Stimulated activated CD8-positive, alpha-beta memory T cell treated with anti-CD3 and anti-CD28 coated beads, Interleukin-15, amount 100 ng/mL, for 48 hours (primary cell): ENCODE results near the gene NDRG4.
"Not testable (repeated sequence)": the region's sequence is repeated elsewhere in the genome, so short reads cannot be mapped to it uniquely, and the experiment has no call there.

ENCODE experiments used
- DNase-seq, 2 donors: peaks; one replicate each; pipeline ENCODE4 v3.0.0-alpha.2; 2020; ENCODE audit warnings: low read depth in 2 of 2

Gene NDRG4

DNA sequence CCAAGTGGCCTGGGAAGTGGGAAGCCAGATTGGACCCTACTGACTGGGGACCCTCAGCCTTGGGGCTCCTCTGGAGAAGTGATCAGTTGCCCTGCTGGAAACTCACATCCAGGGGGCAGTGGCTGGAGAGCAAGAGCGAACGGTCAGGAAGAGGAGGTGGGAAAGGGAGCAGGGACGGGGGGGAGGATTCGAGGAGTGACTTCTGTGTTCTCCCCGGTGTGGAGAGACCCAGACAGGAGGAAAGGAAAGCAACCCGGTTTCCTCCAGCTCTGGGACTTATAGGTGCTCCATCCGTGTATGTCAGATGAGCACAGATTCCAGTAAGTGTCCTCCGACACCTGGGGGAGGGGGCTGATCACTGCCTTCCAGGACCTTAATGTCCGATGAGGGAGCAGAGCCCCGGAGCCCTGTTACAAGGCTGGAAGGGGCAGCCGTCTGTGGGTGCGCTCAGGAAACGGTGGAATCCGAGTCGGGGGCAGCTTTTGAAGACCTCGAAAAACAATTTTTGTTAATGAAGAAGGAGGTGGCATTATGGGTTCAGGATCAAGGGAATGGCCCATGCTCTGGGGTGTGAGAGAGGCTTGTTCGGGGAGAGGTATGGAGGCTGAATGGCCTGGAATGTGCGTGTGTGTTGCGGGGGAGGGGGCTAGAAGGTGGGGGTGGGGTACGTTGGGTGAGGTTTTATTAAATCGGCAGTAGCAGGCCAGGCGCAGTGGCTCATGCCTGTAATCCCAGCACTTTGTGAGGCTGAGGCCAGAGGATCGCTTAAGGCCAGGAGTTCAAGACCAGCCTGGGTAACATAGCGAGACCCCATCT is 34.8 kb upstream of the NDRG4 start:
- DNase-seq, result no peak

DNA sequence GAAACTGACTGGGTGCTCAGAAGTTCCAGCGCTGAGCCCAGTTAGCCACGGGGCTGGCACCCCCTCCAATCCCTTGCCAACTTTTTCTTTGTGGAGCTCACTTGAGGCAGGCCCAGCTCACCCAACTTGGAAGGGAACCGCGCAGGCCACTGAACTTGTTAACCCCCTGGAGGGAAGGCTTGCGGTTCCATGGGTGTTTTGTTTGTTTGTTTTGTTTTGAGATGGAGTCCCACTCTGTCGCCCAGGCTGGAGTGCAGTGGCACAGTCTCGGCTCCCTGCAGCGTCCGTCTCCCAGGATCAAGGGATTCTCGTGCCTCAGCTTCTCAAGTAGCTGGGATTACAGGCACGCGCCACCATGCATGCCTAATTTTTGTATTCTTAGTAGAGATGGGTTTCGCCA is 34.1 kb upstream of the NDRG4 start:
- DNase-seq, result no peak

DNA sequence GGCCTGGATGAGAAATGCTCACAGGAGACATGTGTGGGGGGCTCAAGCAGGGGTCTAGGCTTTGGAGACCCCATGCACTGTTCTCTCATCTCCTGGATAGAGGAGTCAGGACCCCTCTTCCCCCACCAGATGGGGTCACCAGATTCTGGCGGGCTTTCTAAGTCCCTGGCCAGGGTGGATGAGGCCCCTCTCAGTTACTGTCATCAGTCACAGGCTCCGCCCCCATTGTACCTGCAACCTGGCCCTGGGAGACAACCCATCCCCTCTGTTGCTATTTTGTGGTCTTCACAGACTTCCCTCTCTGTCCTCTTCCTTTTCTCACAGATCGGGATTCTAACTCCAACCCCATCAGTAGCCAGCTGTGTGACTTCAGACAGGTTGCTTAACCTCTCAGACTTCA is 33.5 kb upstream of the NDRG4 start:
- no peak for DNase-seq

DNA sequence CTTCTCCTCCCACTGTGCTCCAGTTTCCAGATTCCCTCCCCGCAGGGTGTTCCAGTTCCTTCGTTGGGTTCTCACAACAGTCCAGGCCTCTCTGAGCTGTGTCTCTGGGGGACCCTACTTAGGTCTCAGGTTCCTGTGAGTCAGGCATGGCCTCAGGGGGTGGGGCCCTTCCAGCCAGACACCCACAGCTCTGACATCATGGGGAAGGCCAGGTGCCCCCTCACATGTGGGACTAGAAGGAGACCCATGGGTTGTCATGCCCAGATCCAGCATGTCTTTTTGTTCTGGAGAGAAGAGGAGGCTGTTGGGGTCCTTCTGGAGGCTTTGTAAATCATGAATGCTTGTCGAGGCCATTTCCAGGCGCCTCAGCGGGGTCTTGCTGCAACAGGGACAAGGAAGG is 32.0 kb upstream of the NDRG4 start:
- DNase-seq, result no peak

DNA sequence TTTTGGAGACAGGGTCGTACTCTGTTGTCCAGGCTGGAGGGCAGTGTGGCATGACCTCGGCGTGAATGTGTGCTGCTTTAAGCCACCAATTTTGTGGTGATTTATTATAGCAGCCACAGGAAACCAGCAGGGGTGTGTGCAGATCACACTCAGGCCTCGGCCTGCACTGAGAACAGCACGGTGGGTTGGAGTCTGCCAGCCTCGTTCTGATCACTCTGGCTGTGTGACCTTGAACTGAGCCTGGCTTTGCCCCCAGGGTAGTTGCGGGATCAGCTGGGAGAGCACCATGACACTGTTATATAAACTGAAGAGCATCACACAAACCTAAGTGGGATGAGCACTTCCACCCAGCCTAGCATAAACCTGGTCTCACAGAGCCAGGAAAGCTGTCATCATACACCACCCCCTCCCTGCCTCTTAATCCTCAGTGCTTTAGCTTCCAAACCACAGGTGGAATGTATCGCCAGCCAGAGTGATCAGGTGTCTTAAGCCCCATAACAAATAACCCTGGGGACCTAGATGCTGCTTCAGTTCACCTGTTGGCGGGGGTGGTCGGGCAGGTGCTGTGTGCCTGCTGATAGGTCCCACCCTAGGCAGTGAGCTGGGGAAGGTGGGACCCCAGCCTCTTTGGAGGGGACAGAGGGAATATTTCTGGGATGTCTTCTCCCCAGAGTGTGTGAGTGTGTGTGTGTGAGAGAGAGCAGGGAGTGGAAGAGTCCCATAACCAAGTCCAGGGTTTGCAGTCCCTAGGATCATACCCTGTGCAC is 28.6 kb upstream of the NDRG4 start:
- DNase-seq, result no peak

DNA sequence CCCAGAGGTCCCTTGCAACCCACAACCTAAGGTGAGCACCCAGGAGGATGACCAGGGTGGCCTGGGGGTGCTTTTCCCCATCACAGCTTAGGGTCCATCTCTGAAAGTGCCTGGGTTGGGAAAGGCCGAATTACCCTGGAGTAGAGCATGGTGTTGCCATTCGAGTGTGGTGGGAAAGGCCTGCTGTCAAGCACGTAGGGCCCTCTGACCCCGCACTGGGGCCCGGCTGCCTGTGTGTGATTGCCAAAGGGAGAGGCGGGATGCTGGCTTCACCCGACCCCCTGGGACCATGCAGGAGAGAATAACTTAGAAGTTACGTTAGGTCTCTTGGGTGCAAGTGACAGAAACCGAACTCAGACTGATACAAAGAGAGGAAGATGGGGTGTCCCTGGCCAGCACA is 27.7 kb upstream of the NDRG4 start:
- no peak for DNase-seq

DNA sequence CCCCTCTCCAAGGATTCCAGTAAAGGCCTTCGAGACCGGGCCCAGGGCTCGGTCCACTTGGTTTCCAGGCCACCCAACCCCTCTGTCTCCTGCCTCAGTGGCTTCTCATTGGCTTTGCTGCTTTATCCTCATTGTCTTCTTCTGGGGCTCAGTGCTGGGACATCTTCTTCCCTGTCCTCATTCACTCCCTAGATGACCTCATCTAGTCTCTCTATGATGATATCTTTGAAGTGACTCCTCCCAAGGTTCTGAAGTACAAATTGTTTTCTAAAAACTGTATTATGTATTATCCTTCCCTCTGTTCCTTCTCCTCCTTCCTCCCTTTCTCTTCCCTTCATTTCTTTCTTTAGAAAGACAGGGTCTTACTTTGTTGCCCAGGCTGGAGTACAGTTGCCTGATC is 27.1 kb upstream of the NDRG4 start:
- no peak for DNase-seq

DNA sequence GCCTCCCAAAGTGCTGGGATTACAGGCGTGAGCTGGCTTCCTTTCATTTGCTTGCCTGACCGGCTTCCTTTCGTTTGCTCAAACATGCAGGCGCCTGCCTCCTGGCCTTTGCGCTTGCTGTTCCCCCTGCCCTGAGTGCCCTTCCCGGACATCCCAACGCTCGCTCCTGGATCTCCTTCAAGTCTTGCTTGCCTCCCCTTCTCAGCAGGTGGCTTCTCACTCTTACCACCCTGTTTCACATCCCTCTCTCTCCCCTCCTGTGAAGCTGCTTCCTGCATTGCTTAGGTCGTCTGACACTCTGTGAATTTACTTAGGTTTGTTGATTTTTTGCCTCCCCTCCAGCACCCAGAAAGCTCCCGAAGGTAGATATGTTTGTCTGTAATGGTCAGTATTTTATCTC is 25.6 kb upstream of the NDRG4 start:
- DNase-seq, result no peak

DNA sequence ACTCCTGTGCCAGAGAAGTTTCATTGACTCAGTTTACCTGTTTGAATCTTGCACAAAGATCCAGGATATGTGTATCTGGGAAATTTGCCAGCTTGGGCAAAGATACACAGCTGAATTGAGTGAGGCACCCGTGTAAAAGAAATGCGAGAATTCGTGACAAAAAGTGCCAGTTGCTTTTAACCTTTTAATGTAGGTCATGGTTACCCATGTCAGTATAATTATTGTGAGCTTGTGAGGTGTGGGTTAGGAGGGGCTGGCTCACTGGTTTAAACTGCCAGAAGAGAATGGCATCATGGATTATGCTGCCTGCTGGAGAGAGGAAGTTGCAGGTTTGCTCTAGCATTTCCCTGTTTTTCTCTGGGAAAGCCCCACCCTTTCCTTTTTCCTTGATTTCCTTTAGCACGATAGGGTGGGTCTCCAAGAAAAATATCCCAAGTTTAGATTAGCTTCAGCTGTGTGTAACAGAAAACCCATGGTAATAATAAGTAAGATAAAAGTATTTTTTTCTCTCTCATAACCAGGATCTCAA is 24.8 kb upstream of the NDRG4 start:
- DNase-seq, result no peak

DNA sequence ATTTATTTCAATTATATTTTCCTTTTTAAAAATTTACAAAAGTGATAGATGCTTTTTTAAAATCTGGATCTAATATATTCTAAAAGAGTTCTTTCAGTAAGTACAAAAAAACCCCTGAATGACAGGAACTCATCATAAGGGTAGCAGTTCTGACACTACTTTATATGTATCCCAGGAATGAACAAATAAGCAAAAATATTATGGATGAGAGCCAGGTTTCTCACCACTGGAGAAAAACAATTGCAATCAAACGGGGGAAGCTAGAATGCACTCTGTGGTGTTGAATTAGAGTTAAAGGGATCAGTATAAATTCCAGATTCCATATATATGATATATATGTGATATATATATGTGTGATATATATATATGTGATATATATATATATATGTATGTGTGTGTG is 23.2 kb upstream of the NDRG4 start:
- DNase-seq, result no peak

DNA sequence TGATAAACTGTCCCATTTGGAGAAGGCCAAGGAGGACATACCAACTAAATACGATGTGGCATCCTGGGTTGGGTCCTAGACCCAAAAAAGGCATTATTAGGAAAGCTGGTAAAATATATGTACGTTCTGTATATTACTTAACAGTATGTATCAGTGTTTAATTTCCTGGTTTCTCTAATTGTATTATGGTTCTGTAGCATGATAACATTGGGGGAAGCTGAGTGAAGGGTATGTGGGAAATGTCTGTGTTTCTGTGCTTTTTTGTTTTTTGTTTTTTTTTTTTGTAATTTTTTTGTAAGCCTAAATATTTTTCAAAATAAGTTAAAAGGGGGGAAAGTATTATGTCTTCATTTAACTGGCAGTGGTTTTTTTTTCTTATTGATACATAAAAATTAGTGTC is 21.5 kb upstream of the NDRG4 start:
- no peak for DNase-seq

DNA sequence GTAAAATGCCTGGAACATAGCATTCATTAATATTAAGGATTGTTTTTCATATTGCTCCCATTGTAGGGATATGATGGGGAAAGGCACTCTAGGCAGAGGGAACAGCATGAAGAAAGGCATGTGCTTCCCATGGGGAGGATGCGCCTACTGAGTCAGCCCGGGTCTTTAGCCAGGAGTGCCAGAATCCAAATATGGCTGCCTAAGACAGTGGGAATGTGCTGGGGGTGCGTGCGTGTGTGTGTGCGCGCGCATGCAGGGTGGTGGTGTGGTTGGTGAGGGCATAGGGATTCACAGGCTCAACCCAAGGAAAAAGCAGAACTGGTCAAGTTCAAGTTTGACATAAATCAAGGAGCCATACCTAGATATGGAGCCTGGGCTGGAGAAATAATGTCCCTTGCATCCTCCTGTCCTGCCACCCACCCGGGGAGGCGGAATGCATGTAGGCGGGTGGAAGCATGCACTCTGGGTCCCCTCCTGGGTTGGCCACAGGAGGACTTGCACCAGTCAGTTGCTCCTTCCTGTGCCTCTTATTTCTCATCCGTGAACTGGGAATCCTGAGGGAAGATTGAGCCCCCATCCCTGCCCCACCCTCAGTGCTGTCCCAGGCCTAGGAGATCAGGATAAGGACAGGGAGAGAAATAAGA is 18.6 kb upstream of the NDRG4 start:
- no peak for DNase-seq

DNA sequence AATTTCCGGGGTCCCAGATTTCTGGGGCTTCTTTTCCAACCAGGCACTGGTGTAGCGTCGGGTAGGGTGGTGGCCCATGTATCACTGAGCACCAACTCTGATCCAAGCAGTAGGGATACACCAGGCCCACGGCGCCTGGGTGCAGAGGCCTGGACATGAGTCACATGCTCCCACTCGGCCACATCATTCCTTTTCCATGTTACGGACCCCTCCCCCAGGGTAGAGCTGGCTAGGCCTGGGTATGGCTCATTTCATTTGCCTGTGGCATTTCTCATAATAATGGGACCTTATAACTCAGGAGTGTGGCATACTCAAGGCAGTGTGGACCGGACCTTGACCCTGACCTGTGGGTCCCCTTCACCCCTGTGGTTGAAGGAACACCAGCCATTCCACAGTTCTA is 18.0 kb upstream of the NDRG4 start:
- no peak for DNase-seq

DNA sequence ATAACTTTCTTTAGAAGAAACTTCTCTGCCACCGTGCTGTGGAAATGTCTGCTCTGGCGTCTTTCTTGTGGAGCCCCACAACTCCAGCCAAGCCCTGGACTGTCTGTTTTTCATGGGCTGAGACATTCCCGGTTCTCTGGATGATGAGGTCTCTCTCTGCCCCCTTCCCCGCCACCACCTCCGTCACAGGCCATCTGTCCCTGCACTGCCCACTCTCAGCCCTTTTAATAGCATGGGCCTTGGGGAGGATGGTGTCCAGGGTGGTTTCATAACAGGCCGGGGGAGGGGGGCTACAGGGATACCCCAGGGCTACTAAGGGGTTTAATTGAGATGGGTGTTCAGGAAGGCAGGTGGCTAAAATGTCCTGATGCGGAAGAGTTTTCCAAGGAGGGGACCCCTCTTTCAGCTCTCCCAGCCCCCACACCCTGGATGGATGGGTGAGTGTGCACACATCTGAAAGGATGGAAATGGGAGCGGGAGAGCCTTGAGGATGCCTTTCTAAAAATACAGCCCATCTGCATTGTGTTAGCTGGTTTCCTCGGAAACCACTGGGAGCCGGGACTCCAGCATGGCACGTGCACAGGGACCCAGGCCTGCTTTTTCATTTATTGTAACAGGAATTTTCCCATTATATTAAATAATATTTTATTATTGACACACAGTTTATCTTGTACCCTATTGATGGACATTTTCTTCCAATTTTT is 14.6 kb upstream of the NDRG4 start:
- DNase-seq, result no peak

DNA sequence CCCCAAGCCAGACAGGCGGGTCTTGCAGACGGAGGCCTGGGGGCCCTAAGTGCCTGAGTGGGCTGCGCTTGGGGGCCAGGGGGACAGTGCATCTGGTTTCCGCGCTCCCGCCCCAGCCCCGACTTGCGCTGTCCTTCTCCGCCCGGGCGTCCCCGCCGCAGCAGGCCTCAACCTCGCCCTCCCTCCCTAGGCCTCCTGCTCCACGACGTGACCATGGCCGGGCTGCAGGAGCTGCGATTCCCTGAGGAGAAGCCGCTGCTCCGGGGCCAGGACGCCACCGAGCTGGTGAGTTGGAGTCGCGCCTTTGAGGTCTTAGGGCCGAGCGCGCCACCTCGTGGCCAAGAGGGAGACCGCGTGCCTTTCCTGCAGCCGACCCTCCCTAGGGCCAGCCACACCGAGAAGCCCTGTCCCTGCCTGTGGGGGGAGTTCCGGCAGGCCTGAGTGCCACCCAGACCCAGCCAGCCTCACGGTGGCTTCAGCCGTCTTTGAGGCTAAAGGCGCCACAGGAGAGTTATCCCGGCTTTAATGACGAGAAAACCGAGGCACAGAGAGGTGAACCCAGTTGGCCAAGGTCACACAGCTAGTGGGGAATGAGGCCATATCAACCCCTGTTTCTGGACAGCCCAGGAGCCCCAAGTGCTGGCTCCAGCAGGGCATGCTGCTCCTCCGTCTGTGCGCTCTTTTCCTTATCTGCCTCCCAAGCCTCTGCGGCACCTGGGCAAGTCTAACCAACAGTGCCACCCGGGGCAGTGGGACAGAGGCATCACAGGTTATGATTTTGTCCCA is 12.2 kb upstream of the NDRG4 start:
- DNase-seq, result peak; percentile 47 to 50

DNA sequence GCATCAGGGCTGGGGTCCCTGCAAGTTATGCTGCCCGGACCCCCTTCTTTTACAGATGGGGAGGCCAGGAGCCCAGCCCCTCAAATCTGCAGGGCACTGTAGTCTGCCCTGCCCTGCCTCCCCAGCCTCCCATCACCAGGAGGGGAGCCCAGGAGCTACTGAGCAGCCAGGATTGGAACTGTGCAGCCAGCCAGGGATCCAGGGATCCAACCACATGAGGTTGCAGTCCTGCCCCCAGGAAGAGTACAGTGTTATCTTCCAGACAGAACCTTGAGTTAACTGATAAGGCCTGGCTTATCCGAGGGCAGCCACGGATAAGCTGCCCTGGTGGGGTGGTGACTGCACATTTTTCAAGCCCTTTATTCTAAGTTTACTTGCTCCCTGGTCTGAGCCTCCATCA is 11.4 kb upstream of the NDRG4 start:
- DNase-seq, result no peak

DNA sequence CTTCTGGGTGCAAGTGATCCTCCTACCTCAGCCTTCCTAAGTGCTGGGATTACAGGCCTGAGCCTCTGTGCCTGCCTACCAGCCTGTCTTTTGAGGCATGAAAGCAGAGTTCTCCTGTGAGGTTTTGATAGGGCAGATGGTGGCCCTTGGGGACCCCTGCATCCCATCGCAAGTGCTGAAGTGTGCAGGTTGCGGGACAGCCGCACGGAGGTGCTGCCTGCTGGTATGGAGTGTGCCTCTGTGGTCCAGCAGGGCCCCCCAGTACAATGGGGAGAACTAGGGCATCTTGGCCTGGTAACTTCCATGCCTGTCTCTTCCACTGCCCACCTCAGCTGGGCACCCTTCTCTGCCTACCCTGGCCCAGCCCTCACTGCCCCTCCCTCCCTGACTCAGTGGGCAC is 9.9 kb upstream of the NDRG4 start:
- DNase-seq, result no peak

DNA sequence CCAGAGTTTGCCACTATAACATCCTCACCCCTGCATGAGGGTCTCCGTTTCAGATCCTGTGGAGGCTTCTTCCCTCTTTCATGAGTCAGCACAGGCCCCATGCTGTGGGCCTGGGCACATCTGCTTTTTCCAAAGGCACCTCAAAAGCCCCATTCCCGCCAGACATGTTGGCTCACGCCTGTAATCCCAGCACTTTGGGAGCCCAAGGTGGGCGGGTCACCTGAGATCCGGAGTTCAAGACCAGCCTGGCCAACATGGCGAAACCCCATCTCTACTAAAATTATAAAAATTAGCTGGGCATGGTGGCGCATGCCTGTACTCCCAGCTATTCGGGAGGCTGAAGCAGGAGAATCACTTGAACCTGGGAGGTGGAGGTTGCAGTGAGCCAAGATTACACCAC is 9.4 kb upstream of the NDRG4 start:
- DNase-seq, result not testable (repeated sequence)

DNA sequence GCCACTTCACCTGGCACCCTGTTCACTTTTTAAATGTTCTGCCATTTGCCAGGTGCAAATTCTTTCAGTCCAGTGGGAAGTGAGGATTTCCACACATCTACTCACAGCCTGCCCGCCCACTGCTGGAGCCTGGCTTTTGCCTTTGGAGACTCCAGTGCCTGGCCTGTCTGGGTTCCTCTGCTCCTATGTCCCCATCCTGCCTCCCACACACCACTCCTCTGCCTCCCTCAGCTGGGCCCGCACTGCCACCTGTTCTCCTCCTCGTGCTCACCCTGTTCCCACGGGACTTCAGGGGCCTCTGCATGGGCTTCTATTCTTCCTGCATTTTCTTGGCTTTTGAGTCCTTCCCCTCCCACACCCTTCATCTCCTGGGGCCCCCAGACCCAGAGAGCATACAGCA is 7.9 kb upstream of the NDRG4 start:
- no peak for DNase-seq

DNA sequence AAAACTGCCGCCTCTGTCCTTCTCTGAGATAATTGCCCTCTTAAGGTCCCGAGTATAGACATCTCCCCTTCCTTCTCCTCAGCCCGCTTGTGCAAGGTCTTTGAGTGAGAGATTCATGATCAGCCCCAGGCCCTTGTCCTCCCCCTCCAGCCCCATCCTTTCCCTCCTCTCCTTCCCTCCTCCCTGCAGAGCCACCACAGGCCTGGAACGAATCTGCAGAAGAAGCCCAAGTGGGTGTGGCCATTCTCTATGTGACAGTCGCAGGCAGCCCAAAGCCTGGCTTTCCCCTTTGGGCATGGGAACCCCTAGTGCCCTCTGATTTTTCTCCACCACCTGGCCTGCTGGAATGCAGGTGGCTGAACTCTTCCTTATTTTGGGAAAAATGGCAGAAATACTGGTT is 7.2 kb upstream of the NDRG4 start:
- no peak for DNase-seq

DNA sequence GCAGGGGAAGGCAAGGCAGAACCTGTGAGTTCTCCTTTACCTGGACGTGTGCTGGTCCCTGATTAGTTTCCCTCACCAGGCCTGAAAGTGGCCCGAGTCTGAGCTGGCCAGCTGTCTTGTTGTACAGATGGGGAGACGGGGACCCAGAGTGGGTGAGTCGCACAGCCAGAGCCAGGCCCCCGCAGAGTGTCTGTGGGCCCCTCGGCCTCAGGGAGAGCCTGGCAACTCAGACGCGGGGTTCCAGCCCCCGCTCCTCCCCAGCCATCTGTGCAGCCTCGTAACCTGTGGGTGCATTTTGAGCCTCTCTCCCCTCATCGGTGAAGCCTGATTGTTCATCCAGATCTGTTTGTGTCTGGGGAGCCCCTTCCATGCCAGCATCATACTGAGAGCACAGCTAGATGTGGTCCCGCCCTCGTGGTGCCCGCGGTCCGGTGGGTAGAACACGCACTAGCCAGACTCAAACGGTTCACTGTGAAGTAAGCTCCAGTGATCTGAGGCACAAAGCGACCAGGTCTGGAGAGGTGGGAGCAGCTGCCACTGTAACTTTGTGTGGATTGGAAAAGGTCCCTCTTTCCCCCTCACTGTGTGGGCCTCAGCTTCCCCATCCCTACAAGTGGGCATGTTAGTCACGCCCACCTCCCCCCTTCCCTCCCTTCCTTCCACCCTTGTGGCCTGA is 6.0 kb upstream of the NDRG4 start:
- DNase-seq, result no peak
